ENCODE data around the gene ITGA7. TPM values are rescaled to one million over a fixed set of nuclear protein-coding genes. Genes with fewer than 3 reads are reported as not detected.
"Not testable (repeated sequence)": the region's sequence is repeated elsewhere in the genome, so short reads cannot be mapped to it uniquely, and the experiment has no call there.

The ITGA7 gene
- total RNA-seq, 1 donor from 2014 or later, result 1,557 TPM

DNA sequence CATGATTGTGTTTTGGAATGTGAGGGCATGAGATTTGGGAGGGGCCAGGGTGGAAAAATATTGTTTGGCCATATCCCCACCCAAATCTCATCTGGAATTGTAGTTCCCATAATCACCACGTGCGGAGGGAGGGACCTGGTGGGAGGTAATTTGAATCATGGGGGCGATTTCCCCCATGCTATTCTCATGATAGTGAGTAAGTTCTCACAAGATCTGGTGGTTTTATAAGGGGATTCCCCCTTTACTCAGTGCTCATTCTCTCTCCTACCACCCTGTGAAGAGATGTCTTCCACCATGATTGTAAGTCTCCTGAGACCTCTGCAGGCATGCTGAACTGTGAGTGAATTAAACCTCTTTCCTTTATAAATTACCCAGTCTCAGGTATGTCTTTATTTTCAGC, 55.4 kb downstream of the ITGA7 start:
- DNase-seq (ENCODE audit: low read depth), result no peak

DNA sequence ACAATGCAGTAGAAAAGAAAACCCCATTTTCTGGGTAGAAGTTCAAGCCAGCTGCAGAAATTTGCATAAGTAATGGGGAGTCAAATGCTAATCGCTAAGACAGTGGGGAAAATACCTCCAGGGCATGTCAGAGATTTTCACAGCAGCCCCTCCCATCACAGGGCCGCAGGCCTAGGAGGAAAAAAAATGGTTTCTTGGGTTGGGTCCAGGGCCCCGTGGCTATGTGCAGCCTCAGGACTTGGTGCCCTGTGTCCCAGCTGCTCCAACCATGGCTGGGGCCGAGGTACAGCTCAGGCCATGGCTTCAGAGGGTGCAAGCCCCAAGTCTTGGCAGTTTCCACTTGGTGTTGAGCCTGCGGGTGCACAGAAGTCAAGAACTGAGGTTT, 56.4 kb downstream of the ITGA7 start:
- no peak for DNase-seq (ENCODE audit: low read depth)

DNA sequence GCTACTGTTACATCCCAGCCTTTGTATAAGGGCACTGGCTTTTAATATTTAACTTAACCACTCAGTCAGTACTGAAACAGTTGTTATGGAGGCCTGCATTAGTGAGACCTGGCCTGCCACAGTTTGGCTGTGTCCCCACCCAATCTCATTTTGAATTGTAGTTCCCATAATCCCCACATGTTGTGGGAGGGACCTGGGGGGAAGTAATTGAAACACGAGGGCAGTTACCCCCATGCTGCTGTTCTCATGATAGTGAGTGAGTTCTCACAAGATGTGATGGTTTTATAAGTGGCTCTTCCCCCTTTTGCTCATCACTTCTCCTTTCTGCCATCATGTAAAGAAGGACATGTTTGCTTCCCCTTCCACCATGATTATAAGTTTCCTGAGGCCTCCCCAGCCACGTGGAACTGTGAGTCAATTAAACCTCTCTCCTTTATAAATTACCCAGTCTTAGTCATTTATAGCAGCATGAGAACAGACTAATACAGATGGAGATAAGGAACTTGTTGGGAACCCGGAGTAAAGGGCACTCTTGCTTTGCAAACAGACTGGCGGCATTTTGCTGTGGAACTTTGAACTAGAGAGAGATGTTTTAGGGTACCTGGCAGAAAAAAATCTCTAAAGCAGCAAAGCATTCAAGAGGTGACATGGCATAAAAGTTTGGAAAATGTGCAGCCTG, 56.9 kb downstream of the ITGA7 start:
- DNase-seq (ENCODE audit: low read depth), result not testable (repeated sequence)

DNA sequence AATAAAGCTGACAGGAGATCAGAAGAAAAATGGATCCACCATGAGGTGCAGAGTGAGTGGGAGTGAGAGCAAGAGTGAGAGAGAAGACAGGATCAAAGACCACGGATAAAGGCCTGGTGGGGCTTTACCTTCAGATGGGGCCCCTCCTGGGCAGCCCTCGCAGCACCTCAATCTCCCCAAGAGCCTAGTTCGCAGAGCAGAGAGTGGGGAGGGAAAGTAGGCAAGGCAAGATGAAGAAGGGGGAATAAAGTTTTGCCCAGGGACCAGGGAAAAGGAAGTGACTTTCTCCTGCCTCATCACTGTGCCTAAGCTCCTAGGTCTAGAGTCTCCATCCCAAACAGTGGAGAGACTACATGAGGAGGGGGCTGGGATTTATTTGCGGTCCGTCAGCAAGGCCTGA, 60.7 kb downstream of the ITGA7 start:
- no peak for DNase-seq (ENCODE audit: low read depth)

DNA sequence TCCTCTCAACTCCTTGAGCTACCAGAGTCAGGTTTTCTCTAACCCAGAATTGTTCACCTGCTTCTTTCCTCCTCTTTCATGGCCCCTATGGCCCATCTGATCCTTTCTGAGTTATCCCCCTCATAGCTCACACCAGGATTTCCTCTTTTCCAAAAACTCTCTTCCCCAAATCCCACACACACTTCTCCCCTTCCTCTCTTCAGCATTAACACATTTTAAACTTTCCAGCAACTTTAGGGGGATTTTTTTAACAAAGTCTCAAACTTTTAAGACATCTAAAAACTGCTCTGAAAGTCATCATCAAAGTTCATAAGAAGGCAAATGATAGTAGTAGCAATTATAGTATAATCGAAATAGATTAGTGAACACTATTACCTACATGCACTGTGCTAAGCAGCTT, 63.1 kb downstream of the ITGA7 start:
- no peak for DNase-seq (ENCODE audit: low read depth)

DNA sequence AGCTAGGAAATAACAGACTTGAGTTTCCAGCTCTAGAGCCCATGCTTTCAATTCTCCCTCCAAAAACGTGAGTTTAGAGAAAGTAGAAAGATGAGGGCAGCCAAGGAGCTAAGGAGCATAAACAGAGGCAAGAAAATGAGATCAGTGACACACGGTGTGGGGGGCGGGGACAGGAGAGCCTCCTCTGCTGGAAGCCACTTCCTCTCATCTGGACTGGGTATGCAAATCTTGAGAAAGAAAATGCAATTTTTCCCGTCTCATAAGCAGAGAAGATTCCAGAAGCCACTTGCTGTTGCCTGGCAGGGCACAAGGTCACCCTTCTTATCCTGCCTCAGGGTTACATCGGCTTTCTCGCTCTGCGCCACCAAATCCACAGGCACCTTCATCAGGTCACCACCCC, 65.0 kb downstream of the ITGA7 start:
- no peak for DNase-seq (ENCODE audit: low read depth)

DNA sequence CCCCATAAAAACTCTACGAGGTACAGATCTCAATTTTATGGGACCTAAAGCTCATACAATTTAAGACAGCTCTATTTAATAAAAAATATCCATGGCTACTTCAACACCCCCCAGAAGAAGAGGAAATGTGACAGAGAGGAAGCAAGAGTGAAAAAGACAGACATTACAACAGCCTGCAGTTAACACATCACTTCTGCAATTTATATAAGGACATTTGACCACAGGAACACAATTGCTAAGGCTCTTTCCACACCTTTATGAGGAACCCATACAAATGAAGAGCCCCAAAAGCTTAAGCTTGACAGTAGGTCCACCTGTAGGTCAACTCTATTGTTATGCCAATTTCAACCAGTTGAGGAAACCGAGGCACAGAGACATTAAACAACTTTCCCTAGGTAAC, 65.4 kb downstream of the ITGA7 start:
- no peak for DNase-seq (ENCODE audit: low read depth)

DNA sequence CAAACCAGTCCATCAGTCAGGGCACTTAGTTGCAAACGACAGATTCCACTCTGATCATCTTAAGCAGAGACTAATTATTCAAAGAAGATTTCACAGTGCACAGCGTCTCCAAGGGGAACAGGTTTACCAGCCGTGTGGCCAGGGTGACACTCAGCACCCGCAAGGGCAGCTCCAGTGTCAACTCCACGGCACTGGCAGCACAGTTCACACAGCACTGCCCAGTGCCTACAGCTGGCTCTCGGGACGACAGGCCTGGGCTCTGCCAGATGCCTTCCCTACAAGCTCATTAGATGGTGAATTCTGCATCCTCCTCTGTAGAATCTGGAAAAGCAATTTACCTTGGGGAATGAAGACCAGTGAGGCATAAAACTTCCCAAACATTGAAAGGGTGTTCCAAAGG, 66.1 kb downstream of the ITGA7 start:
- DNase-seq (ENCODE audit: low read depth), result no peak

DNA sequence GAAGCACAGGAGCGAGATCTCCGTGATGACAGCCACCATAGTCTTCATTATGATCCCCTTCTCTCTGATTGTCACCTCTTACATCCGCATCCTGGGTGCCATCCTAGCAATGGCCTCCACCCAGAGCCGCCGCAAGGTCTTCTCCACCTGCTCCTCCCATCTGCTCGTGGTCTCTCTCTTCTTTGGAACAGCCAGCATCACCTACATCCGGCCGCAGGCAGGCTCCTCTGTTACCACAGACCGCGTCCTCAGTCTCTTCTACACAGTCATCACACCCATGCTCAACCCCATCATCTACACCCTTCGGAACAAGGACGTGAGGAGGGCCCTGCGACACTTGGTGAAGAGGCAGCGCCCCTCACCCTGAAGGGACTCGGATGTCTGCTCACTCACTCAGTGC, 70.2 kb downstream of the ITGA7 start:
- DNase-seq (ENCODE audit: low read depth), result no peak

DNA sequence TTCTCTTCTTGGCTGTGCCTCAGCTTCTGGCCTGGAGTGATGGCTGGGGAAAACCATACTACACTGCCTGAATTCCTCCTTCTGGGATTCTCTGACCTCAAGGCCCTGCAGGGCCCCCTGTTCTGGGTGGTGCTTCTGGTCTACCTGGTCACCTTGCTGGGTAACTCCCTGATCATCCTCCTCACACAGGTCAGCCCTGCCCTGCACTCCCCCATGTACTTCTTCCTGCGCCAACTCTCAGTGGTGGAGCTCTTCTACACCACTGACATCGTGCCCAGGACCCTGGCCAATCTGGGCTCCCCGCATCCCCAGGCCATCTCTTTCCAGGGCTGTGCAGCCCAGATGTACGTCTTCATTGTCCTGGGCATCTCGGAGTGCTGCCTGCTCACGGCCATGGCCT, 70.9 kb downstream of the ITGA7 start, which contains the start of gene OR10P1:
Gene OR10P1 (plus strand): TSS at position 40 of the 400 bp plus-strand sequence. CDS start 0 bp downstream, at position 40.
- no peak for DNase-seq (ENCODE audit: low read depth)

DNA sequence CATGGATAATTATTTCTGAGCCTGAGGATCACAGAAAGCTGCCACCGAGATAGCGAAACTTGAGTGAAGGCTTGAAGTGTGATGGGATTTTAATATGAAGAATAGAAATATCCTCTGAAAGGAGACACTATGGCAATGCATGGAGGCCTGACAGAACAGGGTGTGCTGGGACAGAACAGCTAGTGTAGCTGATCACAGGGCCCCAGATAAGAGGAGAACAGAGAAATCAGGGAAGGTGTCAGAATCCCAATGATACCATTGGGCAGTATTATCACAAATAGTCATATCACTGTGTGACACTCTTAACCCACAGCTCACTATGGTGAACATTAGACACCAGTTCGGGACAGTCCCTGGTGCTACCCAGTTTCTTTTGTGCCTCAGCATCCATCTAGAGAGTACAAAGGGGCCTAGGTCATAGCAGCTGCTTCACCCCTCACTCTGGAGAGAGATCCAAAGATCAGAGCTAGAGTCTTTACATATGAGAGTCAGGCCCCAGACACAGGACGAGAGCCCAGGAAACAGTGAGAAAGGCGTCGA, 71.5 kb downstream of the ITGA7 start:
- no peak for DNase-seq (ENCODE audit: low read depth)

Other genes with a start within 250 kb of the ITGA7 start
- not detected in 2 replicates for gene OR6C70, start 237.8 kb downstream of the ITGA7 start, total RNA-seq
- not detected in 2 replicates for gene OR6C68, start 215.5 kb downstream of the ITGA7 start, total RNA-seq
- gene OR6C4, start 158.3 kb downstream of the ITGA7 start, total RNA-seq, result not detected in 2 replicates
- not detected in 2 replicates for gene OR2AP1, start 135.4 kb downstream of the ITGA7 start, total RNA-seq
- not detected in 2 replicates for gene OR10P1, start 71.0 kb downstream of the ITGA7 start, total RNA-seq
- gene BLOC1S1, start 8.1 kb upstream of the ITGA7 start, total RNA-seq, result 104 and 106 TPM in 2 replicates
- gene RDH5, start 12.5 kb upstream of the ITGA7 start, total RNA-seq, result 457 and 673 TPM in 2 replicates
- gene CD63, start 21.1 kb upstream of the ITGA7 start, total RNA-seq, result 2,565 and 2,632 TPM in 2 replicates
- gene GDF11, start 35.2 kb upstream of the ITGA7 start, total RNA-seq, result 6.2 and 6.6 TPM in 2 replicates
- gene SARNP, start 109.8 kb upstream of the ITGA7 start, total RNA-seq, result 71.5 and 75.3 TPM in 2 replicates
- gene ORMDL2, start 110.1 kb upstream of the ITGA7 start, total RNA-seq, result 8.8 and 12.5 TPM in 2 replicates
- gene DNAJC14, start 121.7 kb upstream of the ITGA7 start, total RNA-seq, result 40.4 and 42.4 TPM in 2 replicates
- 8.6 and 8.8 TPM in 2 replicates for gene MMP19, start 135.0 kb upstream of the ITGA7 start, total RNA-seq
- gene PYM1, start 220.0 kb upstream of the ITGA7 start, total RNA-seq, result 29.3 and 32.5 TPM in 2 replicates
- gene DGKA, start 223.3 kb upstream of the ITGA7 start, total RNA-seq, result 24.2 and 33.1 TPM in 2 replicates

Data from myocyte (in vitro differentiated cells).